GM21529 (cell line): ENCODE results near the gene RNF208.
"Not testable (repeated sequence)": the region's sequence is repeated elsewhere in the genome, so short reads cannot be mapped to it uniquely, and the experiment has no call there.

Experiments
- ATAC-seq: cut with Tn5 transposase; IDR thresholded peaks from one replicate; pipeline ENCODE4 v1.9.1; 2021; ENCODE audit not compliant: unreplicated experiment

Gene RNF208, protein sequence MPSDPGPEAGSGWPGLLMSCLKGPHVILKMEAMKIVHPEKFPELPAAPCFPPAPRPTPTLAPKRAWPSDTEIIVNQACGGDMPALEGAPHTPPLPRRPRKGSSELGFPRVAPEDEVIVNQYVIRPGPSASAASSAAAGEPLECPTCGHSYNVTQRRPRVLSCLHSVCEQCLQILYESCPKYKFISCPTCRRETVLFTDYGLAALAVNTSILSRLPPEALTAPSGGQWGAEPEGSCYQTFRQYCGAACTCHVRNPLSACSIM

DNA sequence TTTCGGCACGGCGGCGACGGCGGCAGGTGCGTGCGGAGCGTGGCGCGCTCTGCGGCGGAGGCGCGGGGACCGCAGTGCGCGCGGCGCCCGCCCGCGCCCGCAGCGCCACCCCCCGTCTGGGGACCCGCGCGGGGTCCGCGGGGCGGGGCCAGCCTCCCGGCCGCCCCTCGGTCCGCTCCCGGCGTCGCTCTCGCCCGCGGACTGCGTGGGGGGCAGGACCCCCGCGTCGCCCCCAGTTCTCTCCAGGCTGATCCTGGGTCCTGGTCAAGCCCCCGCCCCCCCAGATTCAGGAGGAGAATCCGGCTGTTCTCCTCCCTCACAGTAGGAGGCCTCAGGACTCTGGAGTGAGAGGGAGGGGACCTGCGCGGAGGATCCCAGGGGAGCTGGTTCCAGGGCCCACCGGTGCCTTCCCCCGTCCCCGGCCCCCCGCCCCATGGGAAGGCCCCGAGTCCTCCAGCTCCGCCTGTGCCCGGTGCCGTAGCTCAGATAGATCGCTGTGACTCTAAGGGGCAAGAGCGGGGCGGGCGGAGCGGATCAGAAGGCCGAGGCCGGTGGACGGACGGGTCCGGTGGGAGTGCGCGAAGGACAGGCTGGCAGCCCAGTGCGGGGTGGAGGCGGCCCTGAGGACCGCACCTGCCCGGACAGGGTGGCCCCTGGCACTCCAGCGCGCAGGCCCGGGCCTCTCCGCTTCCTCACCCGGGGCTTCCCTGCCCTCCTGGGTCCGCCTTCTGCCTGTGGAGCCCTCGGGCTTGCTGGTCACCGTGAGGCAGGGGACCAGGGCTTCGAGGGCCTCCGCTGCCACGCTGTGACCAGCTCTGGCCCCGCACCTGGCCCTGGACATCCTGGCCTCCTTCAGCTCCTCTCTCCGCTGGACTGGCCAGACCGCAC, at the start of gene RNF208:
RNF208 (minus strand) TSS at position 51 of the 888 bp plus-strand sequence. CDS start 1,028 bp downstream, outside the sequence.
- ATAC-seq, result peak; percentile 2

DNA sequence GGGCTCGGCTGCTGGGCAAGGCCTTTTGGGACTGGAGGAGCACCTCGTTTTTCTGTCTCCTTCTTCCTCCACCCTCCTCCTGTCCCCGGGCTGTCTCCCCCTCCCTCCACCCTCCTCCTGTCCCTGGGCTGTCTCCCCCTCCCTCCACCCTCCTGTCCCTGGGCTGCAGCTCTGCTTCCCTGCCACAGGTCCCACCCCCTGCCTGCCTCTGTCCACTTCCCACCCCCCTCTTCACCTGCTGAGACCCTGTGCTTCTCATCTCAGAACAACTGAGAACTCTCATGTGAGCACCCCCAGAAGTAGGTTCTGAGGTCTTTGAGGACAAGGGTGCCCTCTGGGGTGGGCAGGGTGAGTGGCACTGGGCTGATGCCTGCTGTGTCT, 49.6 kb upstream of the RNF208 start:
- ATAC-seq, result no peak

DNA sequence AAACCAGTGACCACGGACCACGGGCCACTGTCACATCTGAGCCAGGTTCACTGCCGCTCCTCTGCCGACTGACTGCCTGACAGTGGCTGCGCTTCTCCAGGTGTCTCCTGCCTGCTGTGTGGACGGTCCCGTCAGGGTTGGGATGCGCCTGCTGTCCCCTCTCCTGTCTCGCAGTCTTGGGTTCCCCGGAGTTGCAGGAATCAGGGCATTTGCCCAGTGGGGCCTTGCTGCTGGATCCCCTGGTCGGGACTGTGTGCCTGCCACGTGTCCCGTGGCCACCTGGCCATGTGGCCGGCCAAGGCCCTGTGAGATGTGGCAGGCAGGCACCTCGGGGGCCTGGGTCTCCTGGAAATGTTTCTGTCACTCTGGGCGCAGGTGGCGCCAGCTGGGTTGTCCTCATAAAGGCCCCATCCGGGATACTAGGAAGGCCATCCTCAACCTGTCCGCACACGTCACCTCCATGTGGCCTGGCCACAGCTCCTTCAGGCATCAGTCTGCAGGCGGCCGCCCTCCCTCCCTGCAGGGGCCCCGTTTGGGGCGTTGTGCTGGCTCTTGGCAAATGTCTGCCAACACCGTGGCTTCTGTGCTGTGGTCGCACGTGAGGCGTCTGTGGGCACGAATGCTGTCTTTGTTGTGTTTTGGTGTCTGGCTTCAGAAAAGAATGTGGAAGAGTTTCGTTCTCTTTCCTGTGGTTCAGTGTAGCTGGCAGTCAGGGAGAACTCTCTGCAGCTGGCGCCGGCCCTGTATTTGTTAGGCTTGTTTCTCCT, 49.1 kb upstream of the RNF208 start:
- no peak for ATAC-seq

DNA sequence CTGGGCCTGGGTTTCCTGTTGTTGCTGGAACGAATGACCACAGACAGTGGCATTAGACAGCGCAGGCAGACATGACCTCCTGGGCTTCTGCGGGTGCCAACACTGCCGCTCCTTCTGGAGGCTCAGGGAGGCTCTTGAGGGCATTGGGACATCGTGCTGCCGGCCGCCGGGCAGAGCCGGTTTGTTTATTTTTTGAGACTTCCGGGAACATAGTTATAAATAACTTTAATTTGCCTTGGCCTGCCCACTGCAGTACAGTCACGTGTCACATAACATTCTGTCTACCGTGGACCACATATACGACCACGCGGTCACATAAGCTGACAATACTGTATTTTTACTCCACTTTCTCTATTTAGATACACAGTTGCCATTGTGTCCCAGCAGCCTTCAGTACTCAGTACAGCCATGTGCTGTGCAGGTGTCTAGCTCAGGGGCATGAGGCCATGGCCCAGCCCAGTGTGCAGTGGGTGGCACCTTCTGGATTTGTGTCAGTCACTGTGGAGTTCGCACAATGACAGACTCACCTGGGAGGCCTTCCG, 47.3 kb upstream of the RNF208 start:
- ATAC-seq, result no peak

DNA sequence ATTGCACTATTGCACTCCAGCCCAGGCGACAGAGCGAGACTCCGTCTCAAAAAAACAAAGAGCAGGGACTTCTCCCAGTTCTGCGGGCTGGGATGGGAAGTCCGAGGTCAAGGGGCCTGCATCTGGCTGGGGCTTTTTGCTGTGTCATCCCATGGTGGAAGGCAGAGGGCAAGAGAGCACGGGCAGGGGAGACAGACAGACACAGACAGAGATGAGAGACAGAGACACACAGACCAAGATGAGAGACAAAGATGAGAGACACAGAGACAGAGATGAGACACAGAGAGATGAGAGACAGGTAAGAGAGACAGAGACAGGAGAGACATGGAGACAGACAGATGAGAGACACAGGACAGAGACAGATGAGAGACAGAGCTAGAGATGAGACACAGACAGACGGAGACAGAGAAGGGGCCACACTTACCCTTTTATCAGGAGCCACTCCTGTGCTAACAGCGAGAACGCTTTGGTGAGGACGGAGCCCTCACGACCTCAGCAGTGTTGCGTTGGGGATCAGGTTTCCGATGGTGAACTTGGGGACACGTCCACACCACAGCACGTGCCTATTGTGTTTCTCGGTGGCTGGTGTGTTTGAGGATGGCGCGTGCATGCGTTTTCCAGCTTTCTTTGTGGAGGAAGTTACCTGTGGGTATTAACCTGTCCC, 46.6 kb upstream of the RNF208 start:
- ATAC-seq, result no peak

DNA sequence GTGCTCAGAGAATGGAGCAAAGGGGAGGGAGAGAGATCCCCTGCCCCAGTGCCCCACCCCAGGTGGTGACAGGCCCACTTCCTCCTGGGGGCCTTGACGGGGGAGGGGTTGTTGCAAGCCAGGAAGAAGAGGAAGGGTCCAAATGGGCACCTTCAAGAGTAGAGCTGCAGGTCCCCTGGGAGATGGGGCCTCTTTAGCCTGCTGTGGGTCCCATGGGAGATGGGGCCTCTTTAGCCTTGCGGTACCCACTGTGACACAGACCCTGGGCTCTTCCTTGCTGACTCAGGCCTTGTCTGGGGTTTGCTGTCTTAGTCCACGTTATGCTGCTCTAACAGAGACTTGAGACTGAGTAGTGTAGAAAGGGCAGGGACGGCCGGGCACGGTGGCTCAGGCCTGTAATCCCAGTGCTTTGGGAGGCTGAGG, 45.9 kb upstream of the RNF208 start:
- no peak for ATAC-seq

DNA sequence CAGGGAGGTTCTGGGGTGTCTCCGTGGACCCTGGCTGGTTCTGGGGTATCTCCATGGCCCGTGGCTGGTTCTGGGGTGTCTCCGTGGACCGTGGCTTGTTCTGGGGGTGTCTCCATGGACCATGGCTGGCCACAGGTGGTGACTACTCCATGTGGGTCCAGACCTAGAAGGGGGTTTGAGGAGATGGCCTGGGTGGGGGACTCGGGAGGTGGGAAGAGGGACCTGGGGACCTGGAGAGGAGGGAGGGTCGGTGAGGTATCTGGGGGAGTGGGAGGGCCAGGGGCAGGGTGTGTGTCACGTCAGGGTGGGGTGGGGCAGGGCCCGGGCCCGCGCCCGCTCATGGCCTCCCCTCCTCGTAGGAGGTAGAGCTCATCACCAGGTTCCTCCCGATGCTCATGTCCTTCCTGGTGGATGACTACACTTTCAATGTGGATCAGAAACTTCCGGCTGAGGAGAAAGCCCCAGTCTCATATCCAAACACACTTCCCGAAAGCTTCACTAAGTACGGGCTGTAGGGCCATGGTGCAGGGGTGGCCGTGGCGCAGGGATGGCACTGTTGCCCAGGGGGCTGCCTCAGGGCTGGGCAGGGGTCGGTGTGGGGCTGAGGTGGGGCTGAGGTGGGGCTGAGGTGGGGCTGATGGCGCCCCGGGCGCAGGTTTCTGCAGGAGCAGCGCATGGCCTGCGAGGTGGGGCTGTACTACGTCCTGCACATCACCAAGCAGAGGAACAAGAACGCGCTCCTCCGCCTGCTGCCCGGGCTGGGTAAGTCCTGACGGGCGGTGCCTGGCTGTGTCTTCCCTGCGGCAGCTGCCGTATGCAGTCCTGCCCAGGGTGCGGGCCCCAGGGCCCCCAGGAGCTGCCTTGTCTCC, 44.8 kb upstream of the RNF208 start:
- no peak for ATAC-seq

DNA sequence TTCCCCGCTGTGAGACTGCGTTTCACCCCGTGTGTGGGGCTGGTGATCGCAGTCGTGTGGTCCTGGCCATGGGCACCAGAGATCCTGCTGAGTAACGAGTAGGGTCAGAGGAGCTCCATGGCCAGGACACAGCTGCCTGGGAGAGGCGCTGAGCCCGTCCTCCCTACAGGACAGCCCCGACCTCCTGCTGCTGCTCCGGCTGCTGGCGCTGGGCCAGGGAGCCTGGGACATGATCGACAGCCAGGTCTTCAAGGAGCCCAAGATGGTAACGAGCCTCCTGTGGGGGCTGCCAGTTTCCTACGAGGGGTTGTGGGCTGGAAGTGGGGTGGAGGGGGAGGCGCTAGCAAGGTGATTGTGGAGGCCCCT, 44.1 kb upstream of the RNF208 start:
- no peak for ATAC-seq

DNA sequence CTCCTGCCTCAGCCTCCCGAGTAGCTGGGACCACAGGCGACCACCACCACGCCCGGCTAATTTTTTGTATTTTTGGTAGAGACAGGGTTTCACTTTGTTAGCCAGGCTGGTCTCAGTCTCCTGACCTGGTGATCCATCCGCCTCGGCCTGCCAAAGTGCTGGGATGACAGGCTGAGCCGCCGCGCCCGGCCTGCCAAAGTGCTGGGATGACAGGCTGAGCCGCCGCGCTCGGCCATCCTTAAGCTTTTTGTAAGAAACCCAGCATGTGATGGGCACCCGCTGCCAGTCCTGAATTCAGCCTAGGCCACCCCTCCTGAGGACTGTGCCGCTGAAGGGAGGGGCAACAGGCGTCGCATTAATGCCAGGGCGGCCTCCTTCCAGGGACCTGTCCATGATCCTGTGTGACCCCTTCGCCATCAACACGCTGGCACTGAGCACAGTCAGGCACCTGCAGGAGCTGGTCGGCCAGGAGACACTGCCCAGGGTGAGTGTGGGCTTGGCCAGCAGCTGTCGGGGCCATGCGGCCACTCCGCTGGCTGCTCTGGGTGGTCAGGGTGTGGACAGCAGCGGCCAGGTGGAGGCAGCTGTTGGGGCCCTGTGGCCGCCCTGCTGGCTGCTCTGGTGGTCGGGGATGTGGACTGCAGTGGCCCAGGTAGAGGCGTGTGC, 43.6 kb upstream of the RNF208 start:
- ATAC-seq, result no peak

DNA sequence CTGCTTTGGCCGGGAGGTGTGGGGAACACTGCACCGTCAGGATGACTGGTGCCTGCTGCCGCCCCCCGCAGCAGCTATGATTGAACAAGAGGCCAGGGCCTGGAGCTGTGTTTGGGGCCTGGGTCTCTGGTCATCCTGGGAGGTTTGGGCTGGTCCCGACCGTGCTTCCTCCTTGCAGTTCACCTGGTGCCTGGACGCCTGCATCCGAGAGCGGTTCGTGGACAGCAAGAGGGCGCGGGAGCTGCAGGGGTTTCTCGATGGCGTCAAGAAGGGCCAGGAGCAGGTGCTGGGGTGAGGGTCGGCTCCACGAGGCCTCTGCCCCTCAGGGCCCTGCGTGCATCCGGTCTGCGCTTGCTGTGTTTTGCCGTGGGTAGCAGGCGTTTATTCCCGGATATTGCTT, 42.0 kb upstream of the RNF208 start:
- ATAC-seq, result no peak

DNA sequence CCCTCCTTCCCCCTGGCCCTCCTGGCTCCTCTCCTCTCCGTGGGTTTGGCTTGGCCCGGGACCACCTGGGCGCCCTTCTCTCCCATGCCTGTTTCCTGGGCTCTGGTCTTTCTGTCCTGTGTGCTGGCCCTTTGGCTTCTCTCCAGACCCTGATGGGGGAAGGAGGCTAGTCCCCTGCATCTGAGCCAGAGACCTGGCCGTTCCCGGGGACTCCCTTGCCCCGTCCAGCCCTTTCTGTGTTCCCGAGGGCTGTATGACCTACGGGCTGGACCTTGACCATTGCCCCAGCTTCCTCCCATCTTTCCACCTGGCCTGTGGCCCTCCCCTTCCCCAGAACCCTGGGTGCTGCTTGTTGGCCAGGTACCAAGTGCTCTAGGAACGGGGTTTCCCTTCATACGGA, 41.5 kb upstream of the RNF208 start:
- ATAC-seq, result no peak

DNA sequence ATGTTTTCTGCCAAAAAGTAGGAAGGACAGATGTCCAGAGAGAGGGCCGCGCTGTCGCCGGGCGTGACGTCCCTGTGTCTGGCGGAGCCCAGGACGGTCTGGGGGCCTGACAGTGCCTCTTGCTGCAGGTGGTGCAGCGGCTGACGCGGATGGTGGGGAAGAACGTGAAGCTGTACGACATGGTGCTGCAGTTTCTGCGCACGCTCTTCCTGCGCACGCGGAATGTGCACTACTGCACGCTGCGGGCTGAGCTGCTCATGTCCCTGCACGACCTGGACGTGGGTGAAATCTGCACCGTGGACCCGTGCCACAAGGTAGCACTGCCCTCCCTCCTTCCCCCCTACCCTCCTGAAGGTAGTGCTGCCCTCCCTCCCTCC, 40.9 kb upstream of the RNF208 start:
- no peak for ATAC-seq

DNA sequence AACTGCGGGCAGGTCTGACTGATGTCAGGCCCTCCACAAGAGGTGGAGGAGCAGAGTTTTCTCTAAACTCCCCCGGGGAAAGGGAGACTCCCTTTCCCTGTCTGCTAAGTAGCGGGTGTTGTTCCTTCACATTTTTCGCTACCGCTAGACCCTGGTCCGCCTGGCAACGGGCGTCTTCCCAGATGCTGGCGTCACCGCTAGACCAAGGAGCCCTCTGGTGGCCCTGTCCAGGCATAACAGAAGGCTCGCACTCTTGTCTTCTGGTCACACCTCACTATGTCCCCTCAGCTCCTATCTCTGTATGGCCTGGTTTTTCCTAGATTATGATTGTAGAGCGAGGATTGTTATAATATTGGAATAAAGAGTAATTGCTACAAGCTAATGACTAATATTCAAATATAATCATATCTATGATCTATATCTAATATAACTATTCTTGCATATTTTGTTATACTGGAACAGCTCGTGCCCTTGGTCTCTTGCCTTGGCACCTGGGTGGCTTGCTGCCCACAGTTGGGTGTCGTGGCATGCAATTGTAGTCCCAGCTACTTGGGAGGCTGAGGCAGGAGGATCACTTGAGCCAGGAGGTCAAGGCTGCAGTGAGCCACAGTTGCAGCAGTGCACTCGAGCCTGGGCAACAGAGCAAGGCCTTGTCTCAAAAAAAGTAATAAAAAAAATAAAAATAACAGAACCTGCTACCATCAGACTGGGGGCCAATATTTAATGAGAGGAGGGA, 40.3 kb upstream of the RNF208 start:
- not testable (repeated sequence) for ATAC-seq

DNA sequence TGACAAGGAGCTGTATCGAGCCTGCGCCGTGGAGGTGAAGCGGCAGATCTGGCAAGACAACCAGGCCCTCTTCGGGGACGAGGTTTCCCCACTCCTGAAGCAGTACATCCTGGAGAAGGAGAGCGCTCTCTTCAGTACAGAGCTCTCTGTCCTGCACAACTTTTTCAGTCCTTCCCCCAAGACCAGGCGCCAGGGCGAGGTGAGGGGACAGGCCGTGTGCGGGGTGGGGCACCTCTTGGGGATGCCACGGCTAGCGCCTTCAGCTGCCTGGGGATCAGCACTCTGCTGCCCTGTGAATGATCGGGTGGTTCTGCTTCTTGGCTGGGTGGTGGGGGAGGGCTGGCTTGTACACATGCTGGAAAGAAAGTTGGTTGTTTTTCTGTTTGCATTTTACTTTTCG, 34.8 kb upstream of the RNF208 start:
- ATAC-seq, result no peak

DNA sequence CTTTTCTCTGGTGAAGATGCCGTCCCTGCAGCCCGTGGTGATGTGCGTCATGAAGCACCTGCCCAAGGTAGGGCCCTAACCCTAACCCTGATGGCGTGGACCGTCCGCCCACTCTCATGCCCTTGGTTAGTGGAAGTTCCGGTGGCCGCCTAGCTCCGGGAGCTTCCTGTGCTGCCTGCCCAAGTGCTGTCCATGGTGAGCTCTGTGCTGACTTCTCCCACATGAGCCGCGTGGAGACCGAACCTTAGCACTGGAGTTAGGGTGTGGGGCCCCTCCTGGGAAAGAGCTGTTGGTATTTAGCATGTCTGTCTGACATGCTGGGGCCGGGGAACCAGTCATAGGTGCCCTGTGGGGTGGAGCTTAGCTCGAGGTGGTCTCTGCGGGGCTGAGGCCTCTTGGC, 34.3 kb upstream of the RNF208 start:
- no peak for ATAC-seq

DNA sequence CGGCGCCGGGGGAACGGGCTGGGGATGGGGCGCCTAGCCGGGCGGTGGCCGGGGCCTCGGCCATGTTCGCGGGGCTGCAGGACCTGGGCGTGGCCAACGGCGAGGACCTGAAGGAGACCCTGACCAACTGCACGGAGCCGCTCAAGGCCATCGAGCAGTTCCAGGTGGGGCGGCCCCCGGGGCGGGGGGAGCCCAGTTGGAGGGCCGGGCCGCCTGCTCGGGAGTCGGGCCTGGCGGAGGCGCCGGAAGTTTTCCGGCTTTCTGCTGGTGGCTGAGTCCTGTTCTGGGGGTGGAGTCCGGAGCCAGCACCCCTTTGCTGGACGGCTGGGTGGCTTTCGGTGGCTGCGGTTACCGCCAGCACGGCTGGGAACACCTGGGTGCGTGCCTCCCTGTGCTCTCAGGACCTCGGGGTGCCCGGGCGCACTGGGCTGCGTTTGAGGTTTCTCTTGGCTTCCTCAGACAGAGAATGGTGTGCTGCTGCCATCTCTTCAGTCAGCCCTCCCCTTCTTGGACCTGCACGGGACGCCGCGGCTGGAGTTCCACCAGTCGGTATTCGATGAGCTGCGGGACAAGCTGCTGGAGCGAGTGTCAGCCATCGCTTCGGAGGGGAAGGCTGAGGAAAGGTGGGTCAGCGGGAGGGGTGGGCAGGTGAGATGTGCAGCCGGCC, 33.5 kb upstream of the RNF208 start:
- ATAC-seq, result peak; percentile 44

DNA sequence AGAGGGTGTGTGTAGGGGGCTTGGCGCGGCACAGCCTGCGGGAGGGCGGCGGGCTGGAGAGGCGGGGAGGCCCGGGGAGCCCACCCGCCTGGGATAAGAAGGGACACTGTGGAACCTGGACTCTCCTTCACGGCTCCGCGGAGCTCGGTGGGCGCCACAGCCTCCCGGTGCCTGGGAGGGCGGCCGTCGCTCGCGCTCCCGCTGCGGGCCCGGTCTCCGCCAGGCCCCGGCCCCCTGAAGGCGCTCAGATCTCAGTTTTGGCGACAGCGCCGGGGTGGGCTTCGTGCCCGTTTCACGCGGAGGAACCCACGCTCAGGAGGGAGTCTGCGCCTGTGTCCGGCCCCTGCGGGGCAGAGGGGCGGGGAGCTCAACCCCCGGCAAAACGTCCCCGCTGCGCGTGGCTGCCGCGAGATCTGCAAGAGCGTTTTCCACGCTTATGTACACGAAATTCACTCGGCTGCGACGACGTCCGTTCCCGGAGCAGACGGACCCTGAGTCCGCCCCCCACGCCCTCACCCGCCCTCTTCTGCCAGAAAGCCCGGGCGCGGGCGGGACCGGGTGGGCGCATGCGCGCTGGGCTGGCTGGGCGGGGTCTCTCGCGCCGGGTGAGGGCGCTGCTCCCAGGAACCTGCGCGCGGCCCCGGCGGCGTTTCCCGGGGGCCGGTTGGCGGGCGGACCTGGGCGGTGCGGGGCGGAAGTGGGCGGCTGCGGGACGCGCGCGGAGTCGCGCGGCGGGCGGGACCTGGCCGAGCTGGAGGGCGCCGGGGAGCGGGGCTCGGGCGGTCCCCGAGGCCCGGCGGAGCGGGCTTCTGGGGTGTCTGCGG, 32.8 kb upstream of the RNF208 start, which contains the start of gene NELFB:
NELFB (plus strand) TSS at position 704 of the 824 bp plus-strand sequence.
- peak; percentile 68 for ATAC-seq
